HG03175 (cell line): ENCODE measurements around the gene COX8A.

Source experiments
- ATAC-seq: cut with Tn5 transposase; IDR thresholded peaks from one replicate; pipeline ENCODE4 v1.9.1; 2021; ENCODE audit warnings: mild to moderate bottlenecking, moderate library complexity; ENCODE audit not compliant: unreplicated experiment

Gene COX8A

GRCh38 chr11:64001484-64002420, 27.3 kb downstream of the COX8A start:
- no peak for ATAC-seq

- ATAC-seq, result no peak
Measured at GRCh38 chr11:64003807-64004589, 29.6 kb downstream of the COX8A start.

- no peak for ATAC-seq
Measured at GRCh38 chr11:64004590-64004984, 30.2 kb downstream of the COX8A start.

GRCh38 chr11:64005691-64006090, 31.3 kb downstream of the COX8A start:
- no peak for ATAC-seq

GRCh38 chr11:64006398-64006797, 32.0 kb downstream of the COX8A start:
- no peak for ATAC-seq

GRCh38 chr11:64007160-64007628, 32.8 kb downstream of the COX8A start:
- ATAC-seq, result no peak

- ATAC-seq, result no peak
Measured at GRCh38 chr11:64007629-64008282, 33.3 kb downstream of the COX8A start.

- ATAC-seq, result no peak
Measured at GRCh38 chr11:64008283-64008913, 34.0 kb downstream of the COX8A start.

- ATAC-seq, result no peak
Measured at GRCh38 chr11:64008914-64009633, 34.7 kb downstream of the COX8A start.

GRCh38 chr11:64009710-64010109, 35.3 kb downstream of the COX8A start:
- no peak for ATAC-seq

GRCh38 chr11:64010783-64011182, 36.4 kb downstream of the COX8A start:
- ATAC-seq, result no peak

GRCh38 chr11:64011371-64011770, 37.0 kb downstream of the COX8A start:
- no peak for ATAC-seq

GRCh38 chr11:64013141-64013896, 38.9 kb downstream of the COX8A start:
- ATAC-seq, result no peak

GRCh38 chr11:64014356-64014755, 39.9 kb downstream of the COX8A start:
- ATAC-seq, result no peak

- ATAC-seq, result no peak
Measured at GRCh38 chr11:64015510-64015909, 41.1 kb downstream of the COX8A start.

- ATAC-seq, result no peak
Measured at GRCh38 chr11:64015935-64016845, 41.8 kb downstream of the COX8A start.

GRCh38 chr11:64017945-64018224, 43.5 kb downstream of the COX8A start:
- ATAC-seq, result no peak

- no peak for ATAC-seq
Measured at GRCh38 chr11:64018310-64018709, 43.9 kb downstream of the COX8A start.
